Right lobe of liver (tissue), 4 donors: ENCODE results near the gene KIRREL3.

Experiments
- CTCF ChIP-seq, 4 donors: fragments of 200-600 bp in 3 of 4; fragments of 450-650 bp in 1 of 4; IDR thresholded peaks; one replicate each; pipeline versions ENCODE4 v1.5.1 to v1.8.0; 2016 to 2022; ENCODE audit warnings: antibody characterized with exemption in 4 of 4, mild to moderate bottlenecking in 2 of 4
- POLR2A ChIP-seq: fragments of 450-650 bp; IDR thresholded peaks from one replicate; pipeline ENCODE4 v1.6.1; 2017; ENCODE audit warnings: antibody characterized with exemption, mild to moderate bottlenecking
- donor health status: DM: no; HTN: no; CAD: no.
- donor health status: DM: no; HTN: no; CAD: no.
- donor health status: DM: no; HTN: yes; CAD: no.

GRCh38 chr11:126924376-126925040 lies 76.1 kb downstream of the KIRREL3 start:
- no peak for TF ChIP-seq POLR2A
- TF ChIP-seq CTCF (IDR thresholded peaks at IDR 0.05), result no peak
